Body of pancreas (tissue), 4 donors: Measurements from ENCODE around the gene PANX1. TPM values are rescaled to one million over a fixed set of nuclear protein-coding genes. Genes with fewer than 3 reads are reported as not detected.
A peak's percentile ranks its signal among the peaks of the same experiment; 100 is the strongest.

Source experiments
- ATAC-seq: fragments of 150-250 bp; one replicate; pipeline ENCODE4 v1.9.1; 2016
- DNase-seq, 4 donors: peaks; one replicate each; pipeline ENCODE4 v3.0.0-alpha.2; 2019
- H3K27ac ChIP-seq, 4 donors: fragments of 200-600 bp; sonication (generic); 1 replicate in 3 of 4; 2 replicates in 1 of 4; pipeline versions ENCODE4 v1.5.1 to v1.6.1; 2016 to 2019; ENCODE audit warnings: mild to moderate bottlenecking in 1 of 4, mixed read lengths in 1 of 4, moderate library complexity in 1 of 4
- H3K27me3 ChIP-seq, 2 donors: fragments of 200-600 bp; sonication (generic); one replicate each; pipeline ENCODE4 v1.6.0; 2016; ENCODE audit warnings: mild to moderate bottlenecking in 1 of 2
- H3K36me3 ChIP-seq, 2 donors: fragments of 200-600 bp; sonication (generic); replicated peaks in 1 of 2; 2 replicates each; pipeline ENCODE4 v1.5.1; 2016; ENCODE audit warnings: low read depth in 2 of 2; ENCODE audit not compliant: insufficient read depth in 1 of 2
- H3K4me1 ChIP-seq: fragments of 200-600 bp; sonication (generic); one replicate; pipeline ENCODE4 v1.6.0; 2016
- H3K4me3 ChIP-seq, 2 donors: fragments of 200-600 bp; sonication (generic); 1 replicate in 1 of 2; 2 replicates in 1 of 2; pipeline ENCODE4 v1.5.1; 2016 to 2019
- H3K9me3 ChIP-seq, 3 donors: fragments of 200-600 bp; sonication (generic); 1 replicate in 2 of 3; 2 replicates in 1 of 3; pipeline ENCODE4 v1.5.1; 2016
- CTCF ChIP-seq, 7 experiments: fragments of 450-650 bp in 4 of 7; fragments of 200-600 bp in 3 of 7; sonication (generic) in 3 of 7; IDR thresholded peaks; one replicate each; pipeline ENCODE4 v1.5.1; 2016 to 2019; ENCODE audit warnings: antibody characterized with exemption in 7 of 7
- POLR2A ChIP-seq, 3 donors: fragments of 450-650 bp; IDR thresholded peaks; one replicate each; pipeline ENCODE4 v1.6.1; 2016; ENCODE audit warnings: antibody characterized with exemption in 3 of 3, mild to moderate bottlenecking in 2 of 3
- WGBS, 2 donors: methylation state at CpG; one replicate each; pipeline ENCODE4 v1.1.5; 2017; 5-methylcytosine and 5-hydroxymethylcytosine counted together
- intact Hi-C: fragments of 100-400 bp; cut with DNase I; formaldehyde crosslinking; loops from one replicate; pipeline ENCODE4 v1.15.1; 2023
- total RNA-seq, 2 donors: library from RNA; depleted of rRNA; stranded (reverse); fragments of >200 nt; gene quantifications; one replicate each; pipeline ENCODE4 v1.1.0, GENCODE V29; 2016

PANX1 gene
- total RNA-seq, 2 donors from 2014 or later, result 8.6 to 14.2 TPM

- DNase-seq (no peak), ATAC-seq (no peak)
- Histone ChIP-seq H3K4me3 (no peak overlapping the region), H3K4me1 (peaks cover 61% of the 10 kb centered on the region), H3K36me3 (no peaks in the 10 kb centered on the region), H3K27me3 (no peaks in the 10 kb centered on the region), H3K27ac (no peak overlapping the region), H3K9me3 (no peaks in the 10 kb centered on the region)
- intact Hi-C loops, result no loop called here
- 37 to 54% methylated on average over 3 of the region's 3 CpGs for WGBS, 2 donors
- no peak for TF ChIP-seq CTCF (IDR thresholded peaks at IDR 0.05)
- no peak for TF ChIP-seq POLR2A (IDR thresholded peaks at IDR 0.05)
Measured at GRCh38 chr11:94149431-94150017, 20.9 kb downstream of the PANX1 start.

GRCh38 chr11:94150056-94150455, 21.4 kb downstream of the PANX1 start:
- Histone ChIP-seq H3K4me1 (peaks cover 60% of the 10 kb centered on the region), H3K27ac (no peak overlapping the region), H3K27me3 (no peaks in the 10 kb centered on the region), H3K4me3 (no peak overlapping the region), H3K9me3 (no peaks in the 10 kb centered on the region), H3K36me3 (no peaks in the 10 kb centered on the region)
- WGBS, 2 donors, result 68 to 77% methylated on average over 3 of the region's 3 CpGs
- ATAC-seq (no peak), DNase-seq (no peak)
- no peak for TF ChIP-seq CTCF (IDR thresholded peaks at IDR 0.05)
- TF ChIP-seq POLR2A (IDR thresholded peaks at IDR 0.05), result no peak
- intact Hi-C loops, result no loop called here

GRCh38 chr11:94150704-94151685, 22.4 kb downstream of the PANX1 start:
- ATAC-seq (no peak), DNase-seq (no peak)
- TF ChIP-seq POLR2A (IDR thresholded peaks at IDR 0.05), result no peak
- TF ChIP-seq CTCF (IDR thresholded peaks at IDR 0.05), result no peak
- Histone ChIP-seq H3K36me3 (no peaks in the 10 kb centered on the region), H3K27ac (no peak overlapping the region), H3K4me3 (no peak overlapping the region), H3K9me3 (no peaks in the 10 kb centered on the region), H3K27me3 (no peaks in the 10 kb centered on the region), H3K4me1 (peaks cover 51% of the 10 kb centered on the region)
- 87 to 88% methylated on average over 4 of the region's 4 CpGs for WGBS, 2 donors
- intact Hi-C loops, result no loop called here

DNA sequence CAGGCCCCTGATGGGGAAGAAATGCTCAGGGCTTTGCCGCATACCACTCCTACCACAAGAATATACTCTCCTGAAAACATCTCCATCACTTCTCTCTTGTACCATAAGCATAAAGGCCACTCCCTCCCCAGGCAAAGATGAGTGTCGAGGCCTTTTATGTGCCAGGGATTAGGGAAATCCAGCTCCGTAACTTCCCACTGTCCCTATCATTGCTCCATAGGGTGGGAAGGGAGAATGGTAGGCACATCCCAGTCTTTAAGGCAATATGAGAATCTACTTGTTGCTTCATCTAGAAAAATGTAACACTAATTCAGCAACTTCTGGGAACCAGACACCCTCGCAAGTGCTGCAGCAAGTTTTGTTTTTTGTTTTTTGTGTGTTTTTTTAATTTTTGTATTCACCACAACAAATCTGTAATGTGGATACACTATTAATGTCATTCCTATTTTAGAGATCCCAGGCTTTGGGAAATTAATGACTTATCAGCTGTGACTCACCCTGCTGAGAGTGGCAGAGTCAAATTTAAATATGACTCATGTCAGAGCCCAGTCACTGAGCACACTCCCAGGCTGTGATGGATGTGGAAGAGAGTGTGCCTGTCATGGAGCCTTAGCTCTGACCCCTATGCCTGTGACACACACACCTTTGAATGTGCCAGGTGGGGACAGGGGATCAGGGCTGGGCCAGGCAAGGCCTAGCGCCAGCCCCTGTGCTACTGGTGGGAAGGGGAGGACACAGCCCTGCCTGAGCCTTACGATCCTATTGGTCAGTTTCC, 23.4 kb downstream of the PANX1 start:
- WGBS, 2 donors, result 94 to 98% methylated on average over 6 of the region's 6 CpGs
- H3K27me3 ChIP-seq, result no peaks in the 10 kb centered on the region
- H3K9me3 ChIP-seq, result no peaks in the 10 kb centered on the region
- no peak overlapping the region for H3K27ac ChIP-seq
- ATAC-seq (peak; percentile 84), DNase-seq (peak in 2 of 4 donors; percentile 47 to 49)
- intact Hi-C loops, result no loop called here
- H3K4me1 ChIP-seq, result peaks cover 51% of the 10 kb centered on the region
- no peak overlapping the region for H3K4me3 ChIP-seq
- TF ChIP-seq POLR2A (IDR thresholded peaks at IDR 0.05), result no peak
- no peaks in the 10 kb centered on the region for H3K36me3 ChIP-seq

- TF ChIP-seq POLR2A (IDR thresholded peaks at IDR 0.05), result no peak
- TF ChIP-seq CTCF (IDR thresholded peaks at IDR 0.05), result no peak
- intact Hi-C loops, result no loop called here
- no peak overlapping the region for H3K4me3 ChIP-seq
- no peaks in the 10 kb centered on the region for H3K36me3 ChIP-seq
- peak overlapping the region in 1 of 4 donors; percentile 33 for H3K27ac ChIP-seq
- H3K4me1 ChIP-seq, result peaks cover 51% of the 10 kb centered on the region
- DNase-seq (no peak), ATAC-seq (no peak)
- WGBS, 2 donors, result 94 to 95% methylated on average over 6 of the region's 6 CpGs
- H3K9me3 ChIP-seq, result no peaks in the 10 kb centered on the region
- no peaks in the 10 kb centered on the region for H3K27me3 ChIP-seq
Measured at GRCh38 chr11:94152678-94153065, 24.0 kb downstream of the PANX1 start.
